ENCODE measurements around the gene SYNRG.

Gene SYNRG

DNA sequence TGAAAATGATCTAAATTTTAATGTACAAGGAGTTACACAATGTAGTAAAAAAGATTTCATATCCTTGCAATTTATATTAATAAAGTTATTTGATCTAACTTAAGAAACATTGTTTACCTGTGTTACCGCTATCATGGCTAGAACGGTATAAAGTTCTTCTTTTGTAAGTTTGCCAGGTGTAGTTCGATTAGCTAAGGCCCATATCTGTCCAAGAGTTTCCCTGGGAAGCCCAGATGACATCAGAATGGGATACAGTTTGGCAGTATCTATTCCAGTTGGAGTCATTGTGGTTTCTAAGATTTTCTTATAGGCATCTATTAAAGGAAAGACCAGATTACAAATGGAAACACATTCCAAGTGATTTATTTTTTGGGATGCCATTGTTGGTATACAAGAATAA, 37.5 kb downstream of the SYNRG start:
- Histone ChIP-seq H3K9me3 (ENCODE audit: low read length) (no peaks in the 10 kb centered on the region), H3K4me3 (ENCODE audit: low read depth, low read length, poor library complexity, severe bottlenecking) (no peak overlapping the region), H3K4me1 (ENCODE audit: insufficient read depth, low read length, severe bottlenecking) (no peaks in the 10 kb centered on the region), H3K4me2 (ENCODE audit: low read length) (no peak overlapping the region), H3K9ac (ENCODE audit: low read length) (no peak overlapping the region), H2AFZ (ENCODE audit: low read length) (no peak overlapping the region), H3K79me2 (ENCODE audit: insufficient read depth, low read length) (no peaks in the 10 kb centered on the region), H4K20me1 (ENCODE audit: insufficient read depth, low read length) (no peaks in the 10 kb centered on the region), H3K27ac (ENCODE audit: low read depth, low read length, poor library complexity, severe bottlenecking) (no peak overlapping the region), H3K9me2 (ENCODE audit: low read depth, low read length) (no peaks in the 10 kb centered on the region), H3F3A (ENCODE audit: insufficient read depth, low read length) (no peaks in the 10 kb centered on the region), H3K36me3 (ENCODE audit: insufficient read depth, low read length) (peaks cover 89% of the 10 kb centered on the region), H3K27me3 (ENCODE audit: insufficient read depth, low read length) (no peaks in the 10 kb centered on the region)
- TF ChIP-seq CTCF (IDR thresholded peaks at IDR 0.05; ENCODE audit: low read length) (no peak), EZH2 (IDR thresholded peaks at IDR 0.05; ENCODE audit: borderline replicate concordance, low read length) (no peak)

- Histone ChIP-seq H3F3A (ENCODE audit: insufficient read depth, low read length) (no peaks in the 10 kb centered on the region), H3K9ac (ENCODE audit: low read length) (no peak overlapping the region), H3K27ac (ENCODE audit: low read depth, low read length, poor library complexity, severe bottlenecking) (no peak overlapping the region), H2AFZ (ENCODE audit: low read length) (no peak overlapping the region), H3K4me3 (ENCODE audit: low read depth, low read length, poor library complexity, severe bottlenecking) (no peak overlapping the region), H3K36me3 (ENCODE audit: insufficient read depth, low read length) (peaks cover 82% of the 10 kb centered on the region), H3K27me3 (ENCODE audit: insufficient read depth, low read length) (no peaks in the 10 kb centered on the region), H4K20me1 (ENCODE audit: insufficient read depth, low read length) (no peaks in the 10 kb centered on the region), H3K79me2 (ENCODE audit: insufficient read depth, low read length) (no peaks in the 10 kb centered on the region), H3K9me2 (ENCODE audit: low read depth, low read length) (no peaks in the 10 kb centered on the region), H3K9me3 (ENCODE audit: low read length) (no peaks in the 10 kb centered on the region), H3K4me1 (ENCODE audit: insufficient read depth, low read length, severe bottlenecking) (no peaks in the 10 kb centered on the region), H3K4me2 (ENCODE audit: low read length) (no peak overlapping the region)
- peak; percentile 56 for TF ChIP-seq CTCF (IDR thresholded peaks at IDR 0.05; ENCODE audit: low read length)
- no peak for TF ChIP-seq EZH2 (IDR thresholded peaks at IDR 0.05; ENCODE audit: borderline replicate concordance, low read length)
Observed at GRCh38 chr17:37570527-37571093, 38.6 kb downstream of the SYNRG start.

DNA sequence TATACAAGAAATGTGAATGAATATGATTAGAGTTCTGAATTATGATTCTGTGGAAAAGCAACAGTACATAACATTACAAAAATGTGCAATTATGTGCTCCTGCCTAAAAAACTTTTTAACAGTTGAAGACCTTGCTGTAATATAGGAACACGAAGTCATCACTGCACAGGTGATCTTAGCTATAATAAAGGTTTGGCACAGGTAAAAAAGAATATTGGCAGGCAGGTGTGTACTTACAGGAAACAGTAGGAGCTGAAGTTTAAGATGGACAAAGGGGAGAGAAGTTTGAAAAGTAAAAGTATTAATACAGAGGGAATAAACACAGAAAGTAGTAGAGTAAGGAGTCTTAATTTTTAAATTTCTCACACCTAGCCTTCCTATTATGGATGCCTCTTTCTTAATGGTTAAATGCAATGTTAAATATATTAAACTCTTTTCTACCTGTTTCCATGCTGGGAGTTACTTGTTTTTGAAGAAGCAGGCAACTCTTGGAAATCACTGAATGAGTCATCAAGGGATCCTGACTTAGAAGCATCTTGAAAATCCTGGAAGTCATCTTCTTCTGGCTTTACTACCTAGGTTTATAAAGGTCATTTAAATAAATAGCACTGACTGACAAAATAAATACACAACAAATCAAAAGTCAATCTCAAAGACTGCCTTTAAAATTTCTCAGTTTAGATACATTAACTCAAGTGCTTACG, 40.7 kb downstream of the SYNRG start:
- no peaks in the 10 kb centered on the region for H3K27me3 ChIP-seq (ENCODE audit: insufficient read depth, low read length)
- no peaks in the 10 kb centered on the region for H3K9me3 ChIP-seq (ENCODE audit: low read length)
- no peak overlapping the region for H3K4me2 ChIP-seq (ENCODE audit: low read length)
- no peaks in the 10 kb centered on the region for H3K79me2 ChIP-seq (ENCODE audit: insufficient read depth, low read length)
- TF ChIP-seq EZH2 (IDR thresholded peaks at IDR 0.05; ENCODE audit: borderline replicate concordance, low read length): no peak
- TF ChIP-seq CTCF (IDR thresholded peaks at IDR 0.05; ENCODE audit: low read length): no peak
- no peak overlapping the region for H3K4me3 ChIP-seq (ENCODE audit: low read depth, low read length, poor library complexity, severe bottlenecking)
- H3F3A ChIP-seq (ENCODE audit: insufficient read depth, low read length): no peaks in the 10 kb centered on the region
- H3K36me3 ChIP-seq (ENCODE audit: insufficient read depth, low read length): peaks cover 78% of the 10 kb centered on the region
- H4K20me1 ChIP-seq (ENCODE audit: insufficient read depth, low read length): no peaks in the 10 kb centered on the region
- H3K9me2 ChIP-seq (ENCODE audit: low read depth, low read length): no peaks in the 10 kb centered on the region
- H3K4me1 ChIP-seq (ENCODE audit: insufficient read depth, low read length, severe bottlenecking): no peaks in the 10 kb centered on the region
- no peak overlapping the region for H3K27ac ChIP-seq (ENCODE audit: low read depth, low read length, poor library complexity, severe bottlenecking)
- H2AFZ ChIP-seq (ENCODE audit: low read length): no peak overlapping the region
- no peak overlapping the region for H3K9ac ChIP-seq (ENCODE audit: low read length)

Data from OCI-LY1 (cell line).